Measurements from ENCODE around the gene P2RX7. TPM values are rescaled to one million over a fixed set of nuclear protein-coding genes. Genes with fewer than 3 reads are reported as not detected.
A peak's percentile ranks its signal among the peaks of the same experiment; 100 is the strongest.
"Not testable (repeated sequence)": the region's sequence is repeated elsewhere in the genome, so short reads cannot be mapped to it uniquely, and the experiment has no call there.

P2RX7 gene
- total RNA-seq, 2 experiments from 2014 or later, result 0.13 to 0.48 TPM

DNA sequence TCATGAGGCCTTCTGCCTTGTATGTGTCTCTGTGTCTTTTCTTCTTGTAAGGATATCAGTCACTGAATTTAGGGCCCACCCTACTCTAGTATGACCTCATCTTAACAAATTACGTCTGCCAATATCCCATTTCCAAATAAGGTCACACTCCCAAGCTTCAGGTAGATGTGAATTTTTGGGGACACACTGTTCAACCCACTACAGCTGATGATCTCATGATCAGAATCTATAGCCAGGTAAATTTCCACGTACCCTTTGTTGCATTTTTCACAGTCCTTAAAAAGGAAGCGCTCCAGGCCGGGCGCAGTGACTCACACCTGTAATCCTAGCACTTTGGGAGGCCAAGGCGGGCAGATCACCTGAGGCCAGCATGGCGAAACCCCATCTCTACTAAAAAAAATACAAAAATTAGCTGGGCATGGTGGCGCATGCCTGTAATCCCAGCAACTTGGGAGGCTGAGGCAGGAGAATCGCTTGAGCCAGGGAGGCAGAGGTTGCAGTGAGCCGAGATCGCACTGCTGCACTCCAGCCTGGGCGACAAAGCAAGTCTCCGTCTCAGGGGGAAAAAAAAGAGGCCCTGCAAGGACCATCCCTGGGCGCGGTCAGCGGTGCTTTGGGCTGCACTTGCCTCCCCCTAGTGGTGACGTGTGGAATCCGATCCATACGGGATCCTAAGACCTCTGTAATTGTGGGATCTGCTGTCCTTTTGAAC, 97.3 kb downstream of the P2RX7 start:
- H4K20me1 ChIP-seq (ENCODE audit: insufficient read depth, low read length); H3K4me3 ChIP-seq (ENCODE audit: low read depth, low read length, poor library complexity, severe bottlenecking); CTCF ChIA-PET (ENCODE audit: unreplicated experiment); H3K36me3 ChIP-seq (ENCODE audit: insufficient read depth, low read length); H2AFZ ChIP-seq (ENCODE audit: low read length); H3K9me3 ChIP-seq (ENCODE audit: low read length); H3K79me2 ChIP-seq (ENCODE audit: insufficient read depth, low read depth, low read length); BruUV-seq (replicated peaks); H3K27ac ChIP-seq (ENCODE audit: low read depth, low read length, poor library complexity, severe bottlenecking); H3K9me2 ChIP-seq (ENCODE audit: insufficient read depth, low read length); H3K4me2 ChIP-seq (ENCODE audit: low read length); POLR2A ChIA-PET: not testable (repeated sequence)
- H3K4me1 ChIP-seq (ENCODE audit: insufficient read depth, low read length, poor library complexity, severe bottlenecking), result peaks cover 12% of the 10 kb centered on the region
- peak; percentile 68 for DNase-seq (ENCODE audit: low spot score)
- TF ChIP-seq, protein P1, sequence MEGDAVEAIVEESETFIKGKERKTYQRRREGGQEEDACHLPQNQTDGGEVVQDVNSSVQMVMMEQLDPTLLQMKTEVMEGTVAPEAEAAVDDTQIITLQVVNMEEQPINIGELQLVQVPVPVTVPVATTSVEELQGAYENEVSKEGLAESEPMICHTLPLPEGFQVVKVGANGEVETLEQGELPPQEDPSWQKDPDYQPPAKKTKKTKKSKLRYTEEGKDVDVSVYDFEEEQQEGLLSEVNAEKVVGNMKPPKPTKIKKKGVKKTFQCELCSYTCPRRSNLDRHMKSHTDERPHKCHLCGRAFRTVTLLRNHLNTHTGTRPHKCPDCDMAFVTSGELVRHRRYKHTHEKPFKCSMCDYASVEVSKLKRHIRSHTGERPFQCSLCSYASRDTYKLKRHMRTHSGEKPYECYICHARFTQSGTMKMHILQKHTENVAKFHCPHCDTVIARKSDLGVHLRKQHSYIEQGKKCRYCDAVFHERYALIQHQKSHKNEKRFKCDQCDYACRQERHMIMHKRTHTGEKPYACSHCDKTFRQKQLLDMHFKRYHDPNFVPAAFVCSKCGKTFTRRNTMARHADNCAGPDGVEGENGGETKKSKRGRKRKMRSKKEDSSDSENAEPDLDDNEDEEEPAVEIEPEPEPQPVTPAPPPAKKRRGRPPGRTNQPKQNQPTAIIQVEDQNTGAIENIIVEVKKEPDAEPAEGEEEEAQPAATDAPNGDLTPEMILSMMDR (conservative IDR thresholded peaks at IDR 0.05; ENCODE audit: low read length), result peak; percentile 83
- intact Hi-C loops (cut with micrococcal nuclease; ENCODE audit: unreplicated experiment), result loop anchor here (5.0 kb wide), 1 partner anchor 168 kb away; no protein-coding TSS in a partner anchor

DNA sequence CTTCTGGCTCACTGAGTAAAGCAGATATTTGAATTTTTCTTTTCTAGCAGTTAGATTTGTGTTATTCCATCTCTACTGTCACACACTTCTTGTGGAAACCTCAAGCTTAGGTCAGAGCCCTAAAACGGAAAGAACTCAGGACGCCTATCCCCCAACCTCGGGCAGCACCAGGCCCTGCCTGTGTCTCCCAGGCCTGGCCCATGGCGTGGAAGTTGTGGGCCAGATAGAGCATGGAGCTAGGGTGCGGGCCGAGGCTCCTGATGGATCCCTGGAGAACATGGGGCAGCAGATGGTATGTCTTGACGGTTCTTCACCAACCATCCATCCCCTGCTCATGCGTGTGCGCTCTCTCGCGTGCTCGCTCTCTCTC, 97.8 kb downstream of the P2RX7 start:
- H3K4me2 ChIP-seq (ENCODE audit: low read length), result no peak overlapping the region
- H3K79me2 ChIP-seq (ENCODE audit: insufficient read depth, low read depth, low read length), result no peaks in the 10 kb centered on the region
- H4K20me1 ChIP-seq (ENCODE audit: insufficient read depth, low read length), result no peaks in the 10 kb centered on the region
- POLR2A ChIA-PET, result no interaction called here
- no peak for DNase-seq (ENCODE audit: low spot score)
- no TSS peak for BruUV-seq (replicated peaks)
- H3K4me1 ChIP-seq (ENCODE audit: insufficient read depth, low read length, poor library complexity, severe bottlenecking), result peaks cover 12% of the 10 kb centered on the region
- no peak overlapping the region for H3K4me3 ChIP-seq (ENCODE audit: low read depth, low read length, poor library complexity, severe bottlenecking)
- H3K36me3 ChIP-seq (ENCODE audit: insufficient read depth, low read length), result 0 out of 2 replicates have a peak, but pooled peaks cover 10% of the 10 kb centered on the region
- H3K9me3 ChIP-seq (ENCODE audit: low read length), result no peaks in the 10 kb centered on the region
- CTCF ChIA-PET (ENCODE audit: unreplicated experiment), result interaction anchor here (0.6 kb wide), 1 partner anchor 585 kb away, joined by 9 read pairs; no protein-coding TSS in a partner anchor
- intact Hi-C loops (cut with micrococcal nuclease; ENCODE audit: unreplicated experiment), result loop anchor here (5.0 kb wide), 1 partner anchor 168 kb away; no protein-coding TSS in a partner anchor
- no peaks in the 10 kb centered on the region for H3K9me2 ChIP-seq (ENCODE audit: insufficient read depth, low read length)
- no peak for TF ChIP-seq EZH2phosphoT487 (IDR thresholded peaks at IDR 0.05; ENCODE audit: borderline replicate concordance, low read depth, low read length)
- TF ChIP-seq, protein P1 (conservative IDR thresholded peaks at IDR 0.05; ENCODE audit: low read length), result no peak; the same call in 1 of the 2 replicates
- H3K27ac ChIP-seq (ENCODE audit: low read depth, low read length, poor library complexity, severe bottlenecking), result no peak overlapping the region
- H2AFZ ChIP-seq (ENCODE audit: low read length), result no peak overlapping the region

DNA sequence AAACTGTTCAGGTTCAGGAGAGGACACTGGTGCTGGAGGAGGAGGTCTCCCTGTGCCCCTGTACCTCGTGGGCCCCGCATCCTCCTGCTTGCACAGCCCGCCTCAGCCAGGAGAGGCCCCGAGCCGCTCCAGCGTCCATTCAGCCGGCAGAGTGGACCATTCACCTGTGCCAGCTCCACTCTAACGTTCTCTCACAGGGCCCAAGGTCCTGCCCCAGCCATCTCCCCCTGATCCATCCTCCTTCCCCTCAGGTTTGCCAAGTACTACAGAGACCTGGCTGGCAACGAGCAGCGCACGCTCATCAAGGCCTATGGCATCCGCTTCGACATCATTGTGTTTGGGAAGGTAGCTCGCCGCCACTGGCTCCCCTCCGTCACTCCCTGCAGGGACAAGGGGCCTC, 99.5 kb downstream of the P2RX7 start:
- H3K4me1 ChIP-seq (ENCODE audit: insufficient read depth, low read length, poor library complexity, severe bottlenecking), result peaks cover 6% of the 10 kb centered on the region
- H4K20me1 ChIP-seq (ENCODE audit: insufficient read depth, low read length), result no peaks in the 10 kb centered on the region
- H3K9me2 ChIP-seq (ENCODE audit: insufficient read depth, low read length), result no peaks in the 10 kb centered on the region
- no peak overlapping the region for H3K4me3 ChIP-seq (ENCODE audit: low read depth, low read length, poor library complexity, severe bottlenecking)
- BruUV-seq (replicated peaks), result no TSS peak
- no peaks in the 10 kb centered on the region for H3K9me3 ChIP-seq (ENCODE audit: low read length)
- ChIA-PET CTCF (ENCODE audit: unreplicated experiment) (no interaction called here), POLR2A (no interaction called here)
- H3K36me3 ChIP-seq (ENCODE audit: insufficient read depth, low read length), result peaks cover 17% of the 10 kb centered on the region; the same call in 1 of the 2 replicates
- no peak overlapping the region for H3K27ac ChIP-seq (ENCODE audit: low read depth, low read length, poor library complexity, severe bottlenecking)
- H3K79me2 ChIP-seq (ENCODE audit: insufficient read depth, low read depth, low read length), result no peaks in the 10 kb centered on the region
- no peak overlapping the region for H2AFZ ChIP-seq (ENCODE audit: low read length)
- intact Hi-C loops (cut with micrococcal nuclease; ENCODE audit: unreplicated experiment), result loop anchor here (5.0 kb wide), 1 partner anchor 170 kb away; no protein-coding TSS in a partner anchor
- no peak overlapping the region for H3K4me2 ChIP-seq (ENCODE audit: low read length)
- no peak for DNase-seq (ENCODE audit: low spot score)
- TF ChIP-seq EZH2phosphoT487 (IDR thresholded peaks at IDR 0.05; ENCODE audit: borderline replicate concordance, low read depth, low read length), result no peak
- TF ChIP-seq, protein P1 (conservative IDR thresholded peaks at IDR 0.05; ENCODE audit: low read length), result no peak
